ENCODE results near the gene CDH4. TPM values are rescaled to one million over a fixed set of nuclear protein-coding genes. Genes with fewer than 3 reads are reported as not detected.

CDH4 gene
- total RNA-seq, 4 donors from 2014 or later: 0.13 to 0.38 (median 0.21) TPM; not detected in 1

DNA sequence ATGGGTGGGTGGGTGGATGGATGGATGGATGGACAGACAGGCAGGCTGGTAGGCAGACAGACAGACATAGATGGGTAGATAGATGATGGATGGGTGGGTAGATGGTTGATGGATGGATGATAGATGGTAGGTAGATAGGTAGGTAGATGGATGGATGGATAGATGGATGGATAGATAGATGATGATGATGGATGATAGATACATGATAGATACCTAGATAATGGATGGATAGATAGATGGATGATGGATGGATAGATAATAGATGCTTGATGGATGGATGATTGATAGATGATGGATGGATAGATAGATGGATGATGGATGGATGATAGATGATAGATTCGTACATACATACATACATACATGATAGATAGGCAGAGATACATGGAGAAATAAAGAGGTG lies 368.1 kb downstream of the CDH4 start:
- no peaks in the 10 kb centered on the region for H3K9me3 ChIP-seq
- intact Hi-C loops (cut with DNase I): no loop called here
- WGBS, 2 donors: 0% methylated on average over 1 of the region's 1 CpG
- H3K36me3 ChIP-seq: no peaks in the 10 kb centered on the region
- TF ChIP-seq POLR2A (IDR thresholded peaks at IDR 0.05): no peak
- TF ChIP-seq, protein P1, sequence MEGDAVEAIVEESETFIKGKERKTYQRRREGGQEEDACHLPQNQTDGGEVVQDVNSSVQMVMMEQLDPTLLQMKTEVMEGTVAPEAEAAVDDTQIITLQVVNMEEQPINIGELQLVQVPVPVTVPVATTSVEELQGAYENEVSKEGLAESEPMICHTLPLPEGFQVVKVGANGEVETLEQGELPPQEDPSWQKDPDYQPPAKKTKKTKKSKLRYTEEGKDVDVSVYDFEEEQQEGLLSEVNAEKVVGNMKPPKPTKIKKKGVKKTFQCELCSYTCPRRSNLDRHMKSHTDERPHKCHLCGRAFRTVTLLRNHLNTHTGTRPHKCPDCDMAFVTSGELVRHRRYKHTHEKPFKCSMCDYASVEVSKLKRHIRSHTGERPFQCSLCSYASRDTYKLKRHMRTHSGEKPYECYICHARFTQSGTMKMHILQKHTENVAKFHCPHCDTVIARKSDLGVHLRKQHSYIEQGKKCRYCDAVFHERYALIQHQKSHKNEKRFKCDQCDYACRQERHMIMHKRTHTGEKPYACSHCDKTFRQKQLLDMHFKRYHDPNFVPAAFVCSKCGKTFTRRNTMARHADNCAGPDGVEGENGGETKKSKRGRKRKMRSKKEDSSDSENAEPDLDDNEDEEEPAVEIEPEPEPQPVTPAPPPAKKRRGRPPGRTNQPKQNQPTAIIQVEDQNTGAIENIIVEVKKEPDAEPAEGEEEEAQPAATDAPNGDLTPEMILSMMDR (IDR thresholded peaks at IDR 0.05): no peak
- H3K4me3 ChIP-seq: no peak overlapping the region
- H3K27ac ChIP-seq: no peak overlapping the region
- peaks cover 0 to 20% (median 0%) of the 10 kb centered on the region in 4 donors for H3K27me3 ChIP-seq
- H3K4me1 ChIP-seq: no peaks in the 10 kb centered on the region
- no peak for DNase-seq

DNA sequence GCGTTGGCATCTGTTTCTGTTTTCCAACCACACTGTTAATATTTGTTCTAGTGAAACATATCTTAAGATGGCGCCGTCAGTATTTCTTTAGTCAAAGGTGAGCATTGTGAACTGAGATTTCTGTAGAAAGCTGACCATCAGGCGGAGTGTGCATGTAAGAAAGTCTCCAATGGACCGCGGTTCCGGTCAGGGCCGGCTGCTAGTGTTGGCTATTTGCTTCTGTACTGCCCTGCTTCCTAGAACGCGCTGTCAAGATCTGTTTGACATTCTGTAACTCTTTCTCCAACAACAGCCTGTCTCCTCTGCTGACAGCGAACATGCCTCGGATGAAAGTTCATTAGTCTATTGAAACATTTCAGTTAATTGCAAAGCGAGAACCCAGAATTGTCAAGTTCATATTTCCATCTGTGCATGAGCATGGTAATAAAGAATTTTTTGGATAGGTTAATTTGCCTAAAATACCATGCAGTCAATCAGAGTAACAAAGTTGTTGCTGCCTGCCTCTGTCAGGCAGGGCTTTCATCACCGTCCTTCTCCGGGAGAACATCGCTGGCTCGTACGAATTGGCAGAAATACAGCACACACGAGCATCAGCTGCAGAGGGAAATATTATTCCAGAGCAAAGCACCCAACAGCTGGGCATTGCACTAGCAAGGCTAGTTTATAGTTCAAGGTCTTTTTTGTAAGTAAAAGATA lies 369.1 kb downstream of the CDH4 start:
- Histone ChIP-seq H3K36me3 (no peaks in the 10 kb centered on the region), H3K9me3 (no peaks in the 10 kb centered on the region), H3K27me3 (peaks cover 0 to 20% (median 0%) of the 10 kb centered on the region in 4 donors), H3K4me3 (no peak overlapping the region), H3K27ac (no peak overlapping the region), H3K4me1 (no peaks in the 10 kb centered on the region)
- TF ChIP-seq, protein P1 (IDR thresholded peaks at IDR 0.05): no peak
- DNase-seq: no peak
- WGBS, 2 donors: 53 to 56% methylated on average over 18 to 19 of the region's 19 CpGs
- intact Hi-C loops (cut with DNase I): no loop called here

DNA sequence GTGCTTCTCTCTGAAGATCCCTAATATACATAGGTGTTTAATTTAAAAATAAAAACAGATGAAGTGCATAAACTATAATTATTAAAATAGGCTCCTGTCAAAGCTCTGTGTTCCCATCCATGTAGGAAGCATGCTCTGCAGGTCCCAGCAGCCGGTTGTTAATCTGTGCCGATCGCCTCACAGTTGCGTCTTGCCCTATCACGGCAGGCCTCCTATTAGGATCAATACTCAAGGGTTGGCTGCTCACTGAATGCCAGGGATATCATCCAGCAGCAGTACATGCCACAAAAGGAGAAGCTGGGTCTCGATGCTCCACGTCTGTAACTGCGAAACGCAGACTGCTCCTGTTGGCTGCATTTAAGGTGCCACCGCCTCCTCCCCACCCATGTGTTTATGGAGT lies 369.8 kb downstream of the CDH4 start:
- no peaks in the 10 kb centered on the region for H3K4me1 ChIP-seq
- H3K9me3 ChIP-seq: no peaks in the 10 kb centered on the region
- TF ChIP-seq POLR2A (IDR thresholded peaks at IDR 0.05): no peak
- no peak overlapping the region for H3K27ac ChIP-seq
- H3K36me3 ChIP-seq: no peaks in the 10 kb centered on the region
- intact Hi-C loops (cut with DNase I): no loop called here
- no peak overlapping the region for H3K4me3 ChIP-seq
- no peak for DNase-seq
- H3K27me3 ChIP-seq: peaks cover 0 to 21% (median 0%) of the 10 kb centered on the region in 4 donors
- WGBS, 2 donors: 76 to 83% methylated on average over 7 to 9 of the region's 10 CpGs

DNA sequence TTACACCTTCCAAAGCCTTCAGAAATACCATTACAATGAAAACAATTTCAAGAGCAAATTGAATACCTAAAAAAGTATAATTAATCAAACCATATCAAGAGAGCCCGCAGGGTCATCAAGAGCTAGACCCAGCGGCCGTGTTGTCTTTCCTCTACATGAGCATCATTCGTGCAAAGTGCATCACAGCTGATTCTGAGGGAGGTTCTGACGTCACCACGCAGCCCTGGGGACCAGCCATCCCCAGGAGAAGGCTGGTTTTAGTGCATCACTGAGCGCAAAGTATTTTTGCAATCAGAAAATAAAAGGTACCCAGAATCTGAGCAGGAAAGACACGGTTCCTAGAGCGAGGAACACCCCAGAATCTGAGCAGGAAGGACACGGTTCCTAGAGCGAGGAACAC lies 371.4 kb downstream of the CDH4 start:
- Histone ChIP-seq H3K4me3 (no peak overlapping the region), H3K4me1 (peaks cover 0 to 4% (median 3%) of the 10 kb centered on the region in 3 donors), H3K27ac (no peak overlapping the region), H3K36me3 (no peaks in the 10 kb centered on the region), H3K9me3 (no peaks in the 10 kb centered on the region), H3K27me3 (peaks cover 0 to 25% (median 0%) of the 10 kb centered on the region in 4 donors)
- intact Hi-C loops (cut with DNase I): no loop called here
- no peak for DNase-seq
- WGBS, 2 donors: 81 to 82% methylated on average over 10 of the region's 11 CpGs
- TF ChIP-seq, protein P1 (IDR thresholded peaks at IDR 0.05): no peak
- no peak for TF ChIP-seq POLR2A (IDR thresholded peaks at IDR 0.05)

DNA sequence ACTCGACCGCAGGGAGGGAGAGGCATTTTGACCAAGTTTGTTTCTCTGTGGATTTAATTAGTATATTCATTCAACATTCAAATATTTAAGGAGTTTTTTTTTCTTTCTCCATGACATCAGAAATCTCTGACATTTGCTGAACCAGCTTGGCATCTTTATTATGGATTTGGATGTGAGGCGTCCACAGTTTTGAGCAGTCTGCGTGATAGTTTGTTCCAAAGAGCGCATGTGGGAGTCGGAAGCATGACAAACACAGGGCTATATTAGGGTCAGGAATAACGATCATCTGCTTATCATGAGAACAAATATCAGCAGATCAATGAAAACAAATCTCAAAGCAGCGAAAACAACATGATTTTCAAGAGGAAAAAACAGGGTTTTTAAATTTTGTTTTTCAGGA lies 373.2 kb downstream of the CDH4 start:
- H3K27ac ChIP-seq: no peak overlapping the region
- no peak for DNase-seq
- H3K9me3 ChIP-seq: no peaks in the 10 kb centered on the region
- TF ChIP-seq, protein P1 (IDR thresholded peaks at IDR 0.05): no peak
- no peak for TF ChIP-seq POLR2A (IDR thresholded peaks at IDR 0.05)
- peaks cover 7 to 21% (median 9%) of the 10 kb centered on the region in 3 donors for H3K4me1 ChIP-seq
- H3K36me3 ChIP-seq: no peaks in the 10 kb centered on the region
- H3K27me3 ChIP-seq: peaks cover 0 to 39% (median 0%) of the 10 kb centered on the region in 4 donors
- intact Hi-C loops (cut with DNase I): no loop called here
- WGBS, 2 donors: 80 to 89% methylated on average over 7 to 8 of the region's 8 CpGs
- H3K4me3 ChIP-seq: no peak overlapping the region
